Neural cell (in vitro differentiated cells): ENCODE measurements around the gene MAMDC2.

Experiments used
- EZH2 ChIP-seq: fragments of 200-600, 300-800 bp; shearing (Covaris generic), sonication (generic); IDR thresholded peaks from 2 replicates; pipeline ENCODE4 v1.6.1; 2014; ENCODE audit warnings: antibody characterized with exemption, low read length, borderline replicate concordance, mild to moderate bottlenecking; ENCODE audit not compliant: insufficient read depth, poor library complexity, severe bottlenecking
- TAF1 ChIP-seq: IDR thresholded peaks from 2 replicates; pipeline ENCODE4 v1.6.1; 2012; ENCODE audit warnings: low read depth
- TF ChIP-seq, protein P1 (sequence below): fragments of 450-650 bp; IDR thresholded peaks from 2 replicates; pipeline ENCODE4 v1.5.1; 2014; ENCODE audit warnings: antibody characterized with exemption, mild to moderate bottlenecking, moderate library complexity; ENCODE audit not compliant: poor library complexity, severe bottlenecking

DNA sequence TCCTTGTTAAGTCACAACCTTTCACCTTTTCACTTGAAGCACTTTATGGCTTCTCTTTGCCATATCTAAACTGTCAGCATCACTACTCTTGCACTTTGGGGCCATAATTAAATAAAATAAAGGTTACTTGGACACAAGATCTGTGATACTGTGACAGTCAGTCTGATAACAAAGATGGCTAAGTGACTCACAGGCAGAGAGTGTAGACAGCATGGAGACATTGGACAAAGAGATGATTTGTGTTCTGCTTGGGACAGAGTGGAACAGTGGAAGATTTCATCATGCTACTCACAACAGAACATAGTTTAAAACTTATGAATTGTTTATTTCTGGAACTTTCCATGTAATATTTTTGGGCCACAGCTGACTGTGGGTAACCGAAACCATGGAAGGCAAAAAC lies 133.5 kb downstream of the MAMDC2 start:
- TF ChIP-seq EZH2 (no peak), TAF1 (no peak)
- TF ChIP-seq, protein P1, sequence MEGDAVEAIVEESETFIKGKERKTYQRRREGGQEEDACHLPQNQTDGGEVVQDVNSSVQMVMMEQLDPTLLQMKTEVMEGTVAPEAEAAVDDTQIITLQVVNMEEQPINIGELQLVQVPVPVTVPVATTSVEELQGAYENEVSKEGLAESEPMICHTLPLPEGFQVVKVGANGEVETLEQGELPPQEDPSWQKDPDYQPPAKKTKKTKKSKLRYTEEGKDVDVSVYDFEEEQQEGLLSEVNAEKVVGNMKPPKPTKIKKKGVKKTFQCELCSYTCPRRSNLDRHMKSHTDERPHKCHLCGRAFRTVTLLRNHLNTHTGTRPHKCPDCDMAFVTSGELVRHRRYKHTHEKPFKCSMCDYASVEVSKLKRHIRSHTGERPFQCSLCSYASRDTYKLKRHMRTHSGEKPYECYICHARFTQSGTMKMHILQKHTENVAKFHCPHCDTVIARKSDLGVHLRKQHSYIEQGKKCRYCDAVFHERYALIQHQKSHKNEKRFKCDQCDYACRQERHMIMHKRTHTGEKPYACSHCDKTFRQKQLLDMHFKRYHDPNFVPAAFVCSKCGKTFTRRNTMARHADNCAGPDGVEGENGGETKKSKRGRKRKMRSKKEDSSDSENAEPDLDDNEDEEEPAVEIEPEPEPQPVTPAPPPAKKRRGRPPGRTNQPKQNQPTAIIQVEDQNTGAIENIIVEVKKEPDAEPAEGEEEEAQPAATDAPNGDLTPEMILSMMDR, result no peak
